Tibial nerve (tissue), 3 donors: ENCODE data around the gene TMEM151B.

ENCODE experiments used
- POLR2A ChIP-seq, 2 donors: fragments of 450-650 bp; IDR thresholded peaks; one replicate each; pipeline ENCODE4 v1.6.1; 2017; ENCODE audit warnings: antibody characterized with exemption in 2 of 2, mild to moderate bottlenecking in 2 of 2, moderate library complexity in 2 of 2
- TF ChIP-seq, protein P1 (sequence below), 5 experiments: fragments of 200-600 bp in 3 of 5; fragments of 450-650 bp in 2 of 5; sonication (generic) in 3 of 5; IDR thresholded peaks; one replicate each; pipeline ENCODE4 v1.5.1; 2016 to 2019; ENCODE audit warnings: antibody characterized with exemption in 5 of 5, mild to moderate bottlenecking in 3 of 5, moderate library complexity in 2 of 5

DNA sequence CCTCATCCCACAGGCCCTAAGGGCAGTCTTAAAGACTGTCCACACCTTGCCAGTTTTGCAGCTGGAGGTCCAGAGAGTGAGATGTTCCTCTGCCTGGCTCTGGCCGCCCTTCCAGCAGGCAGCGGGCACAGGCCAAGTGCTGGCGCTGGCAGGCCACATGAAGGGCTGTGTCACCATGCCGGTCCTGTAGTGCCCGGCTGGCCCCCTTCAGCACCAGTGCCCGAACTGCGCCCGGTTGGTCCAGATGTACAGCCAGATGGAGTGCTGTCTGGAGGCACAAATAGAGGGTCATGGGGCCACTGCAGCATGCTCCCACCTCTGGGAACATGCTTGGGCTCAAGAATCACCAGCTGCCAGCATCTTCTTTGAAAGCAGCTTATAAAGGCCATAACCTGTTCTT, 8.7 kb upstream of the TMEM151B start:
- no peak for TF ChIP-seq POLR2A (IDR thresholded peaks at IDR 0.05)
- TF ChIP-seq, protein P1, sequence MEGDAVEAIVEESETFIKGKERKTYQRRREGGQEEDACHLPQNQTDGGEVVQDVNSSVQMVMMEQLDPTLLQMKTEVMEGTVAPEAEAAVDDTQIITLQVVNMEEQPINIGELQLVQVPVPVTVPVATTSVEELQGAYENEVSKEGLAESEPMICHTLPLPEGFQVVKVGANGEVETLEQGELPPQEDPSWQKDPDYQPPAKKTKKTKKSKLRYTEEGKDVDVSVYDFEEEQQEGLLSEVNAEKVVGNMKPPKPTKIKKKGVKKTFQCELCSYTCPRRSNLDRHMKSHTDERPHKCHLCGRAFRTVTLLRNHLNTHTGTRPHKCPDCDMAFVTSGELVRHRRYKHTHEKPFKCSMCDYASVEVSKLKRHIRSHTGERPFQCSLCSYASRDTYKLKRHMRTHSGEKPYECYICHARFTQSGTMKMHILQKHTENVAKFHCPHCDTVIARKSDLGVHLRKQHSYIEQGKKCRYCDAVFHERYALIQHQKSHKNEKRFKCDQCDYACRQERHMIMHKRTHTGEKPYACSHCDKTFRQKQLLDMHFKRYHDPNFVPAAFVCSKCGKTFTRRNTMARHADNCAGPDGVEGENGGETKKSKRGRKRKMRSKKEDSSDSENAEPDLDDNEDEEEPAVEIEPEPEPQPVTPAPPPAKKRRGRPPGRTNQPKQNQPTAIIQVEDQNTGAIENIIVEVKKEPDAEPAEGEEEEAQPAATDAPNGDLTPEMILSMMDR (IDR thresholded peaks at IDR 0.05), result no peak
